Ovary (tissue), 9 donors: Measurements from ENCODE around the gene SULT1A1. TPM values are rescaled to one million over a fixed set of nuclear protein-coding genes. Genes with fewer than 3 reads are reported as not detected.
"Not testable (repeated sequence)": the region's sequence is repeated elsewhere in the genome, so short reads cannot be mapped to it uniquely, and the experiment has no call there.

Source experiments
- DNase-seq, 5 donors: peaks; one replicate each; pipeline ENCODE4 v3.0.0-alpha.2; 2019 to 2020
- H3K27ac ChIP-seq, 2 donors: fragments of 200-600 bp; one replicate each; pipeline versions ENCODE4 v1.5.1 to v1.8.0; 2019 to 2022
- H3K27me3 ChIP-seq: fragments of 200-600 bp; one replicate; pipeline ENCODE4 v1.8.0; 2022
- H3K36me3 ChIP-seq: fragments of 200-600 bp; sonication (generic); one replicate; pipeline ENCODE4 v1.5.1; 2019
- H3K4me1 ChIP-seq: one replicate; pipeline ENCODE4 v1.8.1; 2013; ENCODE audit warnings: mild to moderate bottlenecking, moderate library complexity; ENCODE audit not compliant: insufficient read depth
- H3K4me3 ChIP-seq: fragments of 200-600 bp; sonication (generic); one replicate; pipeline ENCODE4 v1.5.1; 2017
- H3K9me3 ChIP-seq, 2 donors: fragments of 200-600 bp in 1 of 2; sonication (generic) in 1 of 2; one replicate each; pipeline versions ENCODE4 v1.5.1 to v1.8.1; 2013 to 2019; ENCODE audit warnings: mild to moderate bottlenecking in 1 of 2, moderate library complexity in 1 of 2
- EP300 ChIP-seq: sonication (generic); formaldehyde crosslinking; IDR thresholded peaks from one replicate; pipeline ENCODE4 v1.6.1; 2017; ENCODE audit warnings: antibody characterized with exemption
- POLR2A ChIP-seq: fragments of 450-650 bp; IDR thresholded peaks from one replicate; pipeline ENCODE4 v1.6.1; 2017; ENCODE audit warnings: antibody characterized with exemption, mild to moderate bottlenecking, moderate library complexity
- WGBS, 3 donors: extraction: QIAGEN DNeasy Blood & Tissue Kit in 1 of 3; methylation state at CpG; one replicate each; pipeline versions ENCODE4 v1.1.5 to v1.1.7; 2013 to 2017; 5-methylcytosine and 5-hydroxymethylcytosine counted together
- intact Hi-C, 4 donors: fragments of 100-400 bp; cut with DNase I; formaldehyde crosslinking; loops; one replicate each; pipeline versions ENCODE4 v1.11.0 to v1.15.1; 2022 to 2023
- polyA plus RNA-seq, 2 donors: library from polyadenylated mRNA; stranded (reverse); fragments of 200-250 nt in 1 of 2; fragments of 350-450 nt in 1 of 2; fragmentation: Illumina TruSeq in 1 of 2; extraction: RNeasy Lipid Tissue Mini Kit (QIAGEN cat#74804) in 1 of 2; gene quantifications; one replicate each; pipeline ENCODE4 v1.2.3, GENCODE V29; 2013 to 2014
- total RNA-seq, 7 donors: library from RNA; depleted of rRNA in 2 of 7; stranded (reverse); fragments of >200 nt in 2 of 7; fragmentation: NEBNext Ultra II Directional in 3 of 7; extraction: Animal tissue kit (Norgen Biotek cat#: 25700) in 3 of 7; gene quantifications; one replicate each; pipeline versions ENCODE4 v1.1.0 to v1.2.4, GENCODE V29; 2016 to 2023
- TF ChIP-seq, protein P1 (sequence below), 3 donors: fragments of 450-650 bp in 2 of 3; fragments of 200-600 bp in 1 of 3; IDR thresholded peaks; one replicate each; pipeline versions ENCODE4 v1.5.1 to v1.8.0; 2016 to 2022; ENCODE audit warnings: antibody characterized with exemption in 3 of 3, mild to moderate bottlenecking in 1 of 3
- donor health status: DM: no; HTN: no; CAD: no; lungs with moderate emphysema.
- donor health status: DM: no; HTN: no; CAD: no.
- donor health status: Bipolar disorder and iron deficiency.
- donor health status: DM: yes; HTN: yes; CAD: no.
- donor health status: DM: no; HTN: no; CAD: no.
- donor health status: DM: yes; HTN: yes; CAD: no.

SULT1A1 gene
- total and polyA plus RNA-seq, 9 donors, result 5.4 to 54.6 (median 11.3) TPM

DNA sequence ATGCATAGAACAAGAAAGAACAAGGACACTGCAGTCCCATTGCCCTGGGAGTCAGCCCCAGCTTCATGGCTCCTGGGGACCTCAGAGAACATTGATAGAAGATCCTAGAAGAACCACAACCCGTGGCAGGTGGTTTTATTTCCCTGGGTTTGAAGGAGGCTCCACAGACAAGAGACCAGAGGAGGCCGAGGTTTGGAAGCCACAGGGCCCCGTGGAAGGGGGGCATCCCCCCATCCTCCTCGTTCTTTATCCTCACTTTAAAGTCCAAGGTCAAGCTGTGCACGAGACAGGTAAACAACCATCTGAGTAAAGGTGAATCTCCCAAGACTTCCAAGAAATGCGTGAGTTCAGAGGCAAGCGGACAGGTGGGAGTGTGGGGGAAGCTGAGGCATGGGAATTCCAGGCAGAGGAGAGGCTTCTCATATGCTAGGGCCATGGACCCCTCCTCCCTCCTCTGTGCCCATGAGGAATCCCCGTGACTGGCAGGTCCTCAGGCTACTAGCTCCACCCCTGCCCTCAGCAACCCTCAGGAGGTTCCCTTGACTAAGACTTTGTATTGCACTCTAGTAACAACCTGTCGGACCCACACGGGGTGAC is 849 bp upstream of the SULT1A1 start:
- Histone ChIP-seq H3K36me3 (no peaks in the 10 kb centered on the region), H3K27ac (peak overlapping the region in 1 of 2 donors; percentile 4)

DNA sequence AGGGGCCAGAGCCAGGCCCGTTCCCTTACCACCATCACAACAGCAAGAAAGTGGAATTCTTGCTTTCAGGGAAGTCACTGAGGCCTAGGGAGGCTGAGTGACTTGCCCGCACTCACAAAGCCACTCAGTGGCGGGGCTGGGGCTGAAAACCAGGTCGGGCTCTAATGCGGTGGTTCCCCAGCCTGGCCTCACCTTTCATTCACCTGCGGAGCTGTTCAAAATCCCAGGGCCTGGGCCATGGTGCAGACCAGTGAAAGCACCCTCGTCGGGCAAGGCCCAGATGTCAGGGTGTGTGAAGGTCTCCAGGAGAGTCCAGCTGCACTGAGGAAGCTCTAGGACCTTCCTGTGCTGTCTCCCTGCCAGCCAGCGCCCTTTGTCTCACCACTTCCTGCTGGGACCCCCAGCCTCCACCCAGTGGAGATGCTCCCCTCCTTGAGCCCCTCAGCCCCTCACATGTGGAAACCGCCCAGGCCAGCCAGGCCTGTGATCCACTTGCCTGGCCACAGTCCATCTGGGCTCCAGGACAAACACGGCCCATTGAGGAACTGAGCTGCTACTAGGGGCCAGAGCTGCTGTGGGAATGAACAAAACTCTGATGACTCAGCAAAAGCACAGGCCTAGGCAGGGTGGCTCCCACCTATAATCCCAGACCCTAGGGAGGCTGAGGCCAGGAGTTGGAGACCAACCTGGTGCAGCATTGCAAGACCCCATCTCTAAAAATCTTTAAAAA is 812 bp downstream of the SULT1A1 start:
- DNase-seq, result peak in 1 of 5 donors; percentile 0
- intact Hi-C loops, H3K27me3 ChIP-seq, H3K4me3 ChIP-seq, H3K27ac ChIP-seq, H3K4me1 ChIP-seq, H3K36me3 ChIP-seq, H3K9me3 ChIP-seq: not testable (repeated sequence)
- 72 to 83% (median 80%) methylated on average over 11 of the region's 11 CpGs for WGBS, 3 donors

More for the DNA sequence above, 849 bp upstream of the SULT1A1 start:
- WGBS, 3 donors, result 55 to 61% (median 58%) methylated on average over 10 of the region's 10 CpGs
- no peaks in the 10 kb centered on the region for H3K9me3 ChIP-seq
- TF ChIP-seq EP300 (no peak), POLR2A (no peak)
- TF ChIP-seq, protein P1, sequence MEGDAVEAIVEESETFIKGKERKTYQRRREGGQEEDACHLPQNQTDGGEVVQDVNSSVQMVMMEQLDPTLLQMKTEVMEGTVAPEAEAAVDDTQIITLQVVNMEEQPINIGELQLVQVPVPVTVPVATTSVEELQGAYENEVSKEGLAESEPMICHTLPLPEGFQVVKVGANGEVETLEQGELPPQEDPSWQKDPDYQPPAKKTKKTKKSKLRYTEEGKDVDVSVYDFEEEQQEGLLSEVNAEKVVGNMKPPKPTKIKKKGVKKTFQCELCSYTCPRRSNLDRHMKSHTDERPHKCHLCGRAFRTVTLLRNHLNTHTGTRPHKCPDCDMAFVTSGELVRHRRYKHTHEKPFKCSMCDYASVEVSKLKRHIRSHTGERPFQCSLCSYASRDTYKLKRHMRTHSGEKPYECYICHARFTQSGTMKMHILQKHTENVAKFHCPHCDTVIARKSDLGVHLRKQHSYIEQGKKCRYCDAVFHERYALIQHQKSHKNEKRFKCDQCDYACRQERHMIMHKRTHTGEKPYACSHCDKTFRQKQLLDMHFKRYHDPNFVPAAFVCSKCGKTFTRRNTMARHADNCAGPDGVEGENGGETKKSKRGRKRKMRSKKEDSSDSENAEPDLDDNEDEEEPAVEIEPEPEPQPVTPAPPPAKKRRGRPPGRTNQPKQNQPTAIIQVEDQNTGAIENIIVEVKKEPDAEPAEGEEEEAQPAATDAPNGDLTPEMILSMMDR (IDR thresholded peaks at IDR 0.05), result no peak
- intact Hi-C loops, result no loop called here
- H3K4me3 ChIP-seq, result no peak overlapping the region
- H3K4me1 ChIP-seq, result peaks cover 3% of the 10 kb centered on the region
- no peak for DNase-seq
- no peaks in the 10 kb centered on the region for H3K27me3 ChIP-seq

DNA sequence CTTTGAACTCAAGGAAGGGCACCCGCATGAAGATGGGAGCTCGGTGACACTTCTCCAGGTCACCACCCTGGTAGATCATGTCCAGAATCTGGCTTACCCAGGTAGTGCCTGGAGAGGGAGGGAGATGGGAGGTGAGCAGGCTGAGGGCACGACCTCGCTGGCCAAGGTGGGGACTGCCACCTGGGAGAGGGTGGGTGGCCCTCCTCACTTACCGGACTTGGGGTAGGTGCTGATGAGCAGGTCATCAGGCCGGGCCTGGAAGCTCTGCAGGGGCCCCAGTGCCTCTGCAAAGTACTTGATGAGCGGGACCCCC is 1.4 kb downstream of the SULT1A1 start:
- H3K36me3 ChIP-seq, intact Hi-C loops, H3K27me3 ChIP-seq, DNase-seq, H3K4me1 ChIP-seq, H3K4me3 ChIP-seq, H3K9me3 ChIP-seq, H3K27ac ChIP-seq: not testable (repeated sequence)
- WGBS, 3 donors, result 89 to 93% (median 92%) methylated on average over 6 to 7 of the region's 7 CpGs

DNA sequence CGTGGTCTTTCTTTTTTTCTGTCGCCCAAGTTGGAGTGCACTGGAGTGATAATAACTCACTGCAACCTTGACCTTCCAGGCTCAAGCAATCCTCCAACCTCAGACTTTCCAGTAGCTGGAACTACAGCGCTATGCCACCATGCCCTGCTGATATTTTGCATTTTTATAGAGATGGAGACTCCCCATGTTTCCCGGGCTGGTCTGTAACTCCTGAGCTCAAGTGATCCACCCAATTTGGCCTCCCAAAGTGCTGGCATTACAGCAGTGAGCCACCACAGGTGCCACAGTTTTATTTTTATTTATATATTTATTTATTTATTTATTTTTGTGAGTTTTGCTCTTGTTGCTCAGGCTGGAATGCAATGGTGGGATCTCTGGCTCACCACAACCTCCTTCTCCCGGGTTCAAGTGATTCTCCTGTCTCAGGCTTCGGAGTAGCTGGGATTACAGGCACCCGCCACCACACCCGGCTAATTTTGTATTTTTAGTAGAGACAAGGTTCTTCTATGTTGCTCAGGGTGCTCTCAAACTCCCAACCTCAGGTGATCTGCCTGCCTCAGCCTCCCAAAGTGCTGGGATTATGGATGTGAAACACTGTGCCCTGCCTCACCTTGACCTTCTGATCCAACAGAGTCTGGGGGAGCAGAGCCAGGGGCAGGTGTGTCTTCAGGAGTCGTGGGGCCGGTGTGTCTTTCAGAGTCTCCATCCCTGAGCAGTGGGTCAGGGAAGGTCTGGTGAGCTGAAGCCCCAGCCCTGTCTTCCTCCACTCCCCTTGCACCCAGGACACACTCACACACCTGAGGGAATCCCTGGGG is 2.0 kb downstream of the SULT1A1 start:
- H3K9me3 ChIP-seq, H3K36me3 ChIP-seq, H3K4me1 ChIP-seq, H3K27ac ChIP-seq, intact Hi-C loops, H3K4me3 ChIP-seq, H3K27me3 ChIP-seq: not testable (repeated sequence)
- 87 to 90% (median 89%) methylated on average over 10 of the region's 10 CpGs for WGBS, 3 donors
- DNase-seq, result peak in 1 of 5 donors; percentile 1

GRCh38 chr16:28607116-28607623 is 2.7 kb downstream of the SULT1A1 start:
- Histone ChIP-seq H3K27me3 (no peaks in the 10 kb centered on the region), H3K4me3 (no peak overlapping the region), H3K4me1 (peaks cover 3% of the 10 kb centered on the region), H3K36me3 (no peaks in the 10 kb centered on the region), H3K9me3 (no peaks in the 10 kb centered on the region), H3K27ac (no peak overlapping the region)
- 95 to 97% (median 96%) methylated on average over 9 of the region's 9 CpGs for whole genome bisulfite sequencing, 3 donors
- intact Hi-C loops, result no loop called here
- TF ChIP-seq POLR2A (no peak), EP300 (no peak)
- TF ChIP-seq, protein P1 (IDR thresholded peaks at IDR 0.05), result no peak
- DNase-seq, result peak in 1 of 5 donors; percentile 1
